GM18858 (cell line): ENCODE results near the gene GID8.

Source experiments
- ATAC-seq: cut with Tn5 transposase; IDR thresholded peaks from one replicate; pipeline ENCODE4 v1.9.1; 2021; ENCODE audit not compliant: unreplicated experiment

GID8 gene

DNA sequence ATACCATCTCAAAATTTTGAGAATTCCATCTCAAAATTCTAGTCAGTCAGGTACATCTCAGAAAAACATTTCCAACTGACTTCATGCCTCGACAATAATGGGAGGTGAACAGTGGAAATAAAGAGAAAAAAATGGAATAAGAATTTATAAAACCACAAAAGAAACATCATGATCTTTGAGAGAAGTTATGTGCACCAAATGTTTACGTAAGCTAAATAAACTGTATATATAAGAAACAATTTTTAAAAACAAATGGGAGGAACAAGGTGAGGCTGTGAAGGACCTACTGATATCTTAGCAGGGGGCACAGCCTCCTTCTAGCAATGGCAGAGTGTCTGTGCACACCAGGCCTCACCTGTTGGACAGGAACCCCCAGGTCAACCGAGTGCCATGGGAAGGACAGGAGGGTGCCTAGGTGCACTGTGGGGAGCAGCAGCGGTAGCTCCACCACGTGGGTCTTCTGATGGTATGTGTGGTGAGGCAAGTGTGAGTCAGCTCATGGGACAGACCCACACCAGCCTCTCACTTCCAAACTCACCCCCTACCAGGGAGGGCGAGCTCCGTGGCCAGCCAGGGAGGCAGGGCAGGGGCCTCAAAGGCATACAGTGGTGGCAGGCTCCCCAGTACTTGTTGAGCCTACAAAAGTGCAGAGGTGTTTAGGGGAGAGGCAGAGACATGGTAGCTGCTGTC, 34.9 kb upstream of the GID8 start:
- no peak for ATAC-seq

DNA sequence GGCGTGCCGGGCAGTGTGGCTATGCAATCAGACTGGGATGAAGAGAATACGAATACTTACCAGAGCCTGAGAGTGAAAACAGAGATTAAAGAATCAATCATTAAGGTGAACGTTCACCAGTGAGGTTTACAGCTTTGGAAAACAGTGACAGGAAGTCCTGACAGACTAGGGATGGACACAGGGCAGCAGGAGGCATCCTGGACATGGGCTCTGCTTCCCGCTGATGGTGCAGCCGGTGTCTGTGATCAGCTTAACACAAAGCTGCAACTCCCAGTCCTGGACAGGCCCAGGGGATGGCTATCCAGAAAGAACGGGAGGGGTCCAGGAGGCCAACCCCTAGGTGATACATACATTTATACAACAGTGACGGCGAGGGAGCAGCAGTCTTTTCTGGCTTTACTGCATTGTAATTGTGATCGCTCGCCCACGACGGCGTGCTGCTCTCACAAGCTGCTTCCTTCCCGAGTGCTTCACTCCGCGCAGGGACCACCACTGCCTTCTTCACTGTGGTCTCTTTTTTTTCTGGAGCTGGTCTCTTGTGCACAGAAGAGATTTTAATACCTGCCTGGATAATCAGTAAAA, 32.3 kb upstream of the GID8 start:
- no peak for ATAC-seq

DNA sequence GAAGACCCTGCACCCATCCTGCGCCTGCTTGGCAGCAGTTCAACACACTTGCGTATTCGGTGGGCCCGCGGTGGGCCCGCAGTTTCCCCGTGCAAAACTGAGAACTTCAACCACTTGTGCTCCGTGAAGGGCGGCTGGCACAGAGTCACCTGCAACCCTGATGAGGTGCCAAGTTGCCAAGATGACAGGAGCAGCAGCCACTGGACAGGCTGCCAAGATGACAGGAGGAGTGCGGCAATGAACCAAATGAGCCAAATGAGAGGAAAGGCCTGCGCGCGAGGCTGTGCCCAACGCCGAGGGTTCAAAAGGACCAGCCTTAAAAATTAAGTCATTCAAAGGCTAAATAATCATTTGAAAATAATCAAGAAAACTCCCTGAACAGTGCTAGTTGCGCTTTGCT, 31.7 kb upstream of the GID8 start:
- no peak for ATAC-seq

DNA sequence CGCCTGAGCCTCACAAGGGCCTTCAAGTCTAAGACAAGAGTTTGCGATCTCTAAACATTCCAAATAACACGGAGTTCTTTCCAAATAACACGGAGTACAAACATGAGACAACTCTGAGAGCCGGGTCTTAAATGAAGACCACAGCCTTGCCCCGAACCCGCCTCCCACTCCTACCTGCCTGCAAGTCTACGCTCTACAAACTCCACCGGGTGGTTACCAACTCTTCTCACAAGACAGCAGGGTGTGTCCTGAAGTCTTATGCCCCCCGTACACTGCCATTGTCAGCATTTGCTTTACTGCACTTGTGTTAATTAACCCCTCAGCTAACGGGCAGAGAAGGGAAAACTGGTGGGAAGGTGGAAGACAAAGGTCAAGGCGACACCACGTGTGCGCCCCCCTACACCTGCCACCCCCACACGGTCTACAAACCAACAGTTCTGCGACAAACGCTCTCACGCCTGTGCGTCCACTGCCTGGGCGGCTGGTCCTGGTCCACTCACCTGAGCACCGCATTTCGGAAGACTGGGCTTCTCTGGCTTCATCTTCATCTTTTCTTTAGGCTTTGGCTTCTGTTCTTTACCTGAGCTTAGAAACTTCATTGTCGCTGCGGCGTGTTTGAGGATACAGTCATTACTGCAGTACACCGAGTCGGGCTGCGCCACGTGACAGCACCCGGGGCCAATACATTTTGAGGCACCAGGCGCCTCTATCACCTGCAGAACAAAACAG, 31.1 kb upstream of the GID8 start:
- ATAC-seq, result no peak

- no peak for ATAC-seq
Measured at GRCh38 chr20:62907384-62908317, 30.3 kb upstream of the GID8 start.

DNA sequence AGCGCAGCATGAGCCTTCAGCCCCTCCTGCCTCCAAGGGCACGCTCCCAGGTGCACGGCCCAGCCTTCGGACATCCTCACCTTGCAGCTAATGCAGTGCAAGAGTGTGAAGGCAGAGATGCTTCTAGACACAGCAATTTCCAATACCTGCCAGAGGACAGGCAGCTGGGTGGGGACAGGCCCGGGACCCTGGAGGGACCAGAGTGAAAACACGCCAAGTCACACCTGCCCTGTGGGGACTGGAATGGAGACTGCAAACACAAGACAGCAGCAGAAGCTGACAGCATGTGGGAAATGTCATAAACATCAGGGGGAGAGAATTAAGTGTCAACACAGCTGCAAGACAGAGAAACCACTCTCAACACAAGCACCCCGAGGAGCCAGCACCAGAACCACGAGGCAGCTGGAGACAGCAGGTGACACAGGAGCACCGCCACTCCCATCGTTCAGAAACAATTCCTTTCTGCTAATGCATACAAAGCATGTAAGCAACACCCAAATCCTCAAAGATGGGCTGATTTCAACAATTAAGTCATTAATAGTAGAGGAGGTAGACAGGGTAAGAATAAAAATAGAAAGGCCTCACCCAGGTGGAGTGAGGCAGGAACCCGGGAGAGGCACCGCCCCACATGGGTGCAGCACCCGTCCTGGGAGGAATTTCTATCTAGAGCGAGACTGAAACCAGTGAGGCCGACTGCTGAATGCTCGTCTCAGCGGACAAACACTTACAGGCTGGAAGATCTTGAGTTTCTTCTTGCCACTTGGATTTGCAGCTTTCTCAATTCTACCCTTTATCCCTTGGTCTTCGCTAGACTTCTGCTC, 28.8 kb upstream of the GID8 start:
- no peak for ATAC-seq

GRCh38 chr20:62910217-62910766, 27.7 kb upstream of the GID8 start:
- ATAC-seq, result no peak

DNA sequence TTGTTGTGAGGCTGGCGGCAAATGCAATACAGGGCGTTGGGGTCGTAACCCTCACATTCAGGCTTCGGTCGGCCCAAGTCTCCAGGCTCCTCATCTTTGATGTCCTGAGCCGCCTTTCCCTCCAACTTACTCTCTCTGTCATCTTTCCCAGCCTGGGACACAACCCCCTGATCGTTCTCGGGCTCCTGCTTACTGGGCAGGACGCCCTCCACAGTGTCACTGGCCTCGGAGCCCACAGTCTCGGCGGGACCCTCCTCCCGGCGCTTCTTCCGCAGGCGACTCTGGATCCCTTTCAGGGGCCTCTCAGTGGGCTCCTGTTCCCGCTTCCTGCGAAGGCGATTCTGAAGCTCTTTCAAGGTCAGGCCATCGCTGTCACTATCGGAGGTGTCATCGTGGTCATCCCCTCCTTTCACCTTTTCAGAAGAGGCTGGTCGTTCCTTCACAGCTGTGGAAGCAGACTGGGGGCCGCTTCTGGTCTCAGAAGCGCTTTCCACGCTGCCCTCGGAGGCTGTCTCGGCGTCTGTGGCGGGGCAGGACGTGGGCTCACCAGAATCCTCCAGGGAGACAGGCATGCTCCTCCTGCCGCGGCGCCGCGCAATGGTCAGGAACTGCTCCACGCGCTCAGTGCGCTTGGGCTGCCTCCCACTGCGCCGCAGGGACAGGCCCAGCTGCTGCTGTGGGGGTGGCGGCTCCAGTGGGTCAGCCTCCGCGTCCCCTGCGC, 27.0 kb upstream of the GID8 start:
- ATAC-seq, result no peak

DNA sequence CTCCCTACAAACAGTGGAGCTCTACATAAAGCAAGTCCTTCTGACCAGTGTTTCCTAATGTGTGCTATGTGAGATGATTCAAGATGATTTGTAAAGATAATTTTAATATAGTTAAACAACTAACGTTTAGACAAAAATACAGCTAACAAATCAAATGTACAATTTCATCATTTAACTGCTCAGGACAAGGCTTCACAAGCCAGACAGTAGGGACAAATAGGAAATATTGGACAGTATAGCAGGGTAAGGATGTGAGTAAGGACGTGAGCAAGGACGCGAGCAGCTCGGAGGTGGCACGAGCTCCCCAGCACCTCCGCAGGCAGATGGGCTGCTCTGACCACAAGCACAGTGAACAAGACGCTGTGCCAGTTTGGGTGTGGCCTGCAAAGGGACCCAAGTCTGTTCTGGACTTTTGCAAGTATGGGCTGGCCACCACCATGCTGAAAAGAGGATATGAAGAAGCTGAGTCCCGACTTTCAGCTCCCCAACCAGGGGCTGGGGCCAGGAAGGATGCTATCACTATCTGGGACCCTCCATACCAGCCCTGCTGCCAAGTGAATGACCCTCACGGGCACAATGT, 26.2 kb upstream of the GID8 start:
- ATAC-seq, result no peak

DNA sequence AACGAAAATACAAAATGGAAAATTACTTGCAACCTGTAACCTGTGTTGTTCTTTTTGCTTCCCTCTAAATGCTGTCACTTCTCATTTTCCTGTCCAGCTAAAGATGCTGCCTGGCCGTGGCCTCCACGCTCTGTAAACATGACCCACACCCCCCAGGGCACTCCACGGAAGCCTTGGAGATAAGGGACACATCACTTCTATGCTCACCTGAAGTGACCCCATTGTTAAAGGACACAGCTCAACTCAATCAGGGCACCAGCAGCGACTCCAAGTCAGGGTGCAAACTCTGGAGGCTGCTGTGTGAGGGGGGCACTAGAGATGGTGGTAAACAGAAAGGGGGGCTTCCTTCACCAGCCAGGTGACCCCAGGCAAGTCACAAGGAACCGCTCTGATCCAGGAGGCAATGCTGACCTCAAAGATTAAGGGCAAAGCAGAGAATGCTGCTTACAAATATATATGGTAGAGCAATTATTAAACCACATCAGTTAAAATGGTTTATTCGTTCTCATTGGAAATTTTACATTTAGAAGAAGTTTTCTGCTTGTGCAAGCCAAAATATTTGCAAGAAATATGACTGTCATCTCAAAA, 24.8 kb upstream of the GID8 start:
- no peak for ATAC-seq

DNA sequence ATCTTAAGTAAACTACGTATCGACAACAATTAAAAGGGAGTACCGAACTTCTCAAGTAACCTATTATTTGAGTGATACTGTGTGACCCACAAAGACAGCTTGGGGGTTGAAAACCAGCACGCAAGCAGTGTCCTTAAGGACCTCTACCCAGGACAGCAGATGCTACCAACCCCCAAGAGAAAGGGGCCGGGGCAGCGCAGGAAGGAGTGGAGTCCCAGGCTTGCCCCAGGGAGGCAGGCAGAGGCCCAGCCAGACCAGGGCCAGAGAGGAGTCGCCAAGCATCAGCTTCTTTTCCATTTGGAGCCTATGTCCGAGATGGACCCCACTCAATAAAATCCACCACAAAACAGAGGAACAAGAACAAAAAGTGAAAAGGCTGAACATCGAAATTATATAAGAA, 23.5 kb upstream of the GID8 start:
- no peak for ATAC-seq

- no peak for ATAC-seq
Measured at GRCh38 chr20:62914970-62915457, 22.9 kb upstream of the GID8 start.

- no peak for ATAC-seq
Measured at GRCh38 chr20:62916703-62917476, 21.1 kb upstream of the GID8 start.

DNA sequence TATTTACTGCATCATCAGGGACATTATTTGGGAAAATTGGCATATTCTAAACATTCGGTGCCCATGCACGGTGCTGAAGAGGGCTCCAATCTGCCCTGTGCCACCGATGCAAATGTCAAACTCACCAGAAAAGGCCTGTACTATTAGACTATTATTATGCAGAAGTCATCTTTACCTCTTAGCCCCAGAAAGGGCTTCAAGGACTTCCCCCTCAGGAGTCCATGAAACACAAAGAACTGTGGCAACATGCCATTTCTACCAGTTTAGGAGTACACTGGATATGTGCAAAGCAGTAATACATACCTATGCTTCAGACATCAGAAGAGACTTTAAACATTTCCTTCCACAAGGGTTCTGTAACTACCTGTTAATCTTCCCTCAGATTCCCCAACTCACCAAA, 20.2 kb upstream of the GID8 start:
- ATAC-seq, result no peak

DNA sequence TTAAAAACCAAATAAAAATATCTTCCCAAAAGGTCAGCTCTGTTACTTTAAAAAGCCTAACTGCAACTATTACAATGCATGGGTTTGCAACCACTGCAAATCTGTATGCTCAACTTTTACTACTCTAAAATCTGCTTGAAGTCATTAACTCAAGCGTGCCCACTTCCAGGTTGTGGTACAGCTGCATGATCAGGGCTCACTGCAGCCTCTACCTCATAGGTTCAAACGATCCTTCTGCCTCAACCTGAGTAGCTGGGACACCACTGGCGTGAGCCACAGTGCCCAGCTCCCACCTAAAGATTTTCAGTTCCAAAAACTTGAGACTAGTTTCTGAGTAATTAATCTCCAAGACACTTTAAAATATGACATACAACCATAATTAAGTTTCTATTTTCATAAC, 19.8 kb upstream of the GID8 start:
- no peak for ATAC-seq

- ATAC-seq, result no peak
Measured at GRCh38 chr20:62918831-62919230, 19.1 kb upstream of the GID8 start.

- ATAC-seq, result no peak
Measured at GRCh38 chr20:62920039-62920645, 17.8 kb upstream of the GID8 start.
